A549 (cell line): ENCODE data around the gene FAXC.
A peak's percentile ranks its signal among the peaks of the same experiment; 100 is the strongest.

Experiments
- ATOH8 ChIP-seq: fragments of 250-450 bp; sonication (Bioruptor Pico); IDR thresholded peaks from 2 replicates; pipeline ENCODE4 v1.5.0; 2020; ENCODE audit warnings: low read depth, mild to moderate bottlenecking, moderate library complexity
- BHLHE40 ChIP-seq: IDR thresholded peaks from 2 replicates; pipeline ENCODE4 v1.6.1; 2012; ENCODE audit warnings: low read depth, low read length, inconsistent platforms
- E2F6 ChIP-seq: IDR thresholded peaks from 2 replicates; pipeline ENCODE4 v1.6.1; 2012; ENCODE audit warnings: low read depth, borderline replicate concordance
- HDAC2 ChIP-seq: fragments of 200-600 bp; sonication (generic); IDR thresholded peaks from 2 replicates; pipeline ENCODE4 v1.6.1; 2016
- HES2 ChIP-seq: fragments of >200 bp; sonication (Bioruptor Twin); formaldehyde crosslinking; IDR thresholded peaks from 2 replicates; pipeline ENCODE4 v1.6.1; 2016
- POLR2A ChIP-seq: IDR thresholded peaks from 2 replicates; pipeline ENCODE4 v1.6.1; 2012; ENCODE audit warnings: mild to moderate bottlenecking, low read length
- RAD21 ChIP-seq, 2 experiments: fragments of >200 bp in 1 of 2; sonication (Bioruptor Twin) in 1 of 2; formaldehyde crosslinking in 1 of 2; IDR thresholded peaks in 1 of 2; conservative IDR thresholded peaks in 1 of 2; 2 replicates in 1 of 2; 3 replicates in 1 of 2; pipeline ENCODE4 v1.6.1; 2012 to 2018; ENCODE audit warnings: inconsistent platforms in 1 of 2
- RCOR1 ChIP-seq: fragments of 150-350 bp; IDR thresholded peaks from 2 replicates; pipeline ENCODE4 v1.6.1; 2014; ENCODE audit warnings: antibody characterized with exemption, low read length, low read depth
- SREBF2 ChIP-seq: fragments of 450-650 bp; IDR thresholded peaks from 2 replicates; pipeline ENCODE4 v1.6.1; 2014; ENCODE audit warnings: mild to moderate bottlenecking, moderate library complexity
- ZNF302 ChIP-seq: fragments of 250-450 bp; sonication (Bioruptor Pico); IDR thresholded peaks from 2 replicates; pipeline ENCODE4 v1.9.0; 2021; ENCODE audit warnings: inconsistent platforms, mild to moderate bottlenecking, moderate library complexity
- TF ChIP-seq, protein P1 (sequence below): fragments of >200 bp; sonication (Bioruptor Twin); formaldehyde crosslinking; IDR thresholded peaks from 3 replicates; pipeline ENCODE4 v1.5.1; 2016
- TF ChIP-seq, protein P2 (sequence below): fragments of 250-450 bp; sonication (Bioruptor Pico); IDR thresholded peaks from 2 replicates; pipeline ENCODE4 v1.5.0; 2021; ENCODE audit warnings: mild to moderate bottlenecking, moderate library complexity, borderline replicate concordance

DNA sequence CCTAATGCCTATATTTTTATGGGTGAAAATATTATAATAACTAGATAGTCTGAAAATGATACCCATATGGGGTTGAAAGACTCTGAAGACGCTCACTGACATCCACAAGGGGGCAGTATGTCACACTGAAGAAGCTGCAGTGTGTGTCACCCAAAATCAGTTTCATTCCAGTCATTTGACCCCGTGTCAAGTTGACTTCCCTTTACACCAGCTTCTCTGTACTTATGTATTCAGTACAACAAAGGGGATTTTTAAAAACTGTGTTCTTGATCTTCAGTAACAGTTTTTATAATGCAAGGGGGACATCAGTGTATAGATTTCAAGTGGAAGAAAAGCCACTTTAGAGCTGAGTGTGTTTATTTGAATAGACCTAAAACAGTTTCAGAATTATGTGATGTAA lies 19.3 kb downstream of the FAXC start:
- TF ChIP-seq, protein P1, sequence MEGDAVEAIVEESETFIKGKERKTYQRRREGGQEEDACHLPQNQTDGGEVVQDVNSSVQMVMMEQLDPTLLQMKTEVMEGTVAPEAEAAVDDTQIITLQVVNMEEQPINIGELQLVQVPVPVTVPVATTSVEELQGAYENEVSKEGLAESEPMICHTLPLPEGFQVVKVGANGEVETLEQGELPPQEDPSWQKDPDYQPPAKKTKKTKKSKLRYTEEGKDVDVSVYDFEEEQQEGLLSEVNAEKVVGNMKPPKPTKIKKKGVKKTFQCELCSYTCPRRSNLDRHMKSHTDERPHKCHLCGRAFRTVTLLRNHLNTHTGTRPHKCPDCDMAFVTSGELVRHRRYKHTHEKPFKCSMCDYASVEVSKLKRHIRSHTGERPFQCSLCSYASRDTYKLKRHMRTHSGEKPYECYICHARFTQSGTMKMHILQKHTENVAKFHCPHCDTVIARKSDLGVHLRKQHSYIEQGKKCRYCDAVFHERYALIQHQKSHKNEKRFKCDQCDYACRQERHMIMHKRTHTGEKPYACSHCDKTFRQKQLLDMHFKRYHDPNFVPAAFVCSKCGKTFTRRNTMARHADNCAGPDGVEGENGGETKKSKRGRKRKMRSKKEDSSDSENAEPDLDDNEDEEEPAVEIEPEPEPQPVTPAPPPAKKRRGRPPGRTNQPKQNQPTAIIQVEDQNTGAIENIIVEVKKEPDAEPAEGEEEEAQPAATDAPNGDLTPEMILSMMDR, result peak; percentile 61
- TF ChIP-seq RAD21 (conservative IDR thresholded peaks at IDR 0.05 in 1 of 2, IDR thresholded peaks at IDR 0.05 in 1 of 2) (peak; percentile 37 to 51; a peak in 2 of 5 replicates), HES2 (no peak), POLR2A (no peak), E2F6 (no peak), BHLHE40 (no peak), RCOR1 (no peak), SREBF2 (no peak), ZNF302 (CRISPR knock-in tag) (no peak), HDAC2 (no peak), ATOH8 (CRISPR knock-in tag) (no peak)
- TF ChIP-seq, protein P2, sequence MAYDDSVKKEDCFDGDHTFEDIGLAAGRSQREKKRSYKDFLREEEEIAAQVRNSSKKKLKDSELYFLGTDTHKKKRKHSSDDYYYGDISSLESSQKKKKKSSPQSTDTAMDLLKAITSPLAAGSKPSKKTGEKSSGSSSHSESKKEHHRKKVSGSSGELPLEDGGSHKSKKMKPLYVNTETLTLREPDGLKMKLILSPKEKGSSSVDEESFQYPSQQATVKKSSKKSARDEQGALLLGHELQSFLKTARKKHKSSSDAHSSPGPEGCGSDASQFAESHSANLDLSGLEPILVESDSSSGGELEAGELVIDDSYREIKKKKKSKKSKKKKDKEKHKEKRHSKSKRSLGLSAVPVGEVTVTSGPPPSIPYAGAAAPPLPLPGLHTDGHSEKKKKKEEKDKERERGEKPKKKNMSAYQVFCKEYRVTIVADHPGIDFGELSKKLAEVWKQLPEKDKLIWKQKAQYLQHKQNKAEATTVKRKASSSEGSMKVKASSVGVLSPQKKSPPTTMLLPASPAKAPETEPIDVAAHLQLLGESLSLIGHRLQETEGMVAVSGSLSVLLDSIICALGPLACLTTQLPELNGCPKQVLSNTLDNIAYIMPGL (CRISPR knock-in tag), result no peak
